NCI-H146 treated with DMSO at 0.1 percent for 48 hours (cell line): Measurements from ENCODE around the gene CSRNP3.
"Not testable (repeated sequence)": the region's sequence is repeated elsewhere in the genome, so short reads cannot be mapped to it uniquely, and the experiment has no call there.

ENCODE experiments used
- DNase-seq: peaks from one replicate; lab custom pipeline; 2025; ENCODE audit not compliant: unreplicated experiment; lab: John Stamatoyannopoulos, UW

Gene CSRNP3

DNA sequence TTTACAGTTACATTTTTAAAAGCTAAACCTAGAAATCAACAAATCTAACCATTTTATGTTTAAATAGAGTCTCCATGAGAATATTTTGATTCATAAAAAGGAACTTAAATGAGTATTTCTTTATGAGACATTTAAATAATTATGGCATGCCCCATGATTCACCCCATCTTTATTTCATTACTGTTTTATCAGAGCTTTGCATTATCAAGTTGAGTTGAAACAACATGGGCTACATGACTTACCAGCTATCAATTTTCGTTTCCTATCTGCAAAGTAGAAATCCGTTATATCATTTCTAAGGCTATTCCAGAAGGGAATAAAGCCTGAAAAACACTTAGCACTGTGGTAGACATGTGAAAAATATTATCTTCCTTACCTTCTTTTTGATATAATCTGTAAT, 163.1 kb downstream of the CSRNP3 start:
- DNase-seq = no peak

DNA sequence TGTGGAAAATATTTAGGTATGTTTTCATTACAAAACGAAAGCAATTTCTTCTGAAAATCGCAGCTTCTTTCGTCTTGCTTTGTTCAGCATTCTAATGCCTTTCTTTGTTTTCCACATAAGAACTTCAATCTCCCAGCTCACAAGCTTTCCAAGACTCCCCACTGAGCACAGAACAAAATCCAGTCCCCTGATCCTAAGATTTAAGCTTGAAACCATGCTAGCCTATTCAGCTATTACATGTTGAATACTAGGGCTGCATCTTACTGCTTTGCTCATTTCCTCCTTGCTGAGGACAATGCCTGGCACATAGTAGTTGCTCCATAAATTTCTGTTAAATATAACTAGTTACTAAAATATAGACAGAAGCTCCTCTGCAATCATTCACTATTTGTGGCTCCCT, 163.9 kb downstream of the CSRNP3 start:
- DNase-seq = no peak

GRCh38 chr2:165634282-165634681, 164.8 kb downstream of the CSRNP3 start:
- no peak for DNase-seq

GRCh38 chr2:165634855-165635254, 165.4 kb downstream of the CSRNP3 start:
- peak; percentile 53 for DNase-seq

GRCh38 chr2:165635532-165635931, 166.0 kb downstream of the CSRNP3 start:
- no peak for DNase-seq

GRCh38 chr2:165636959-165637358, 167.5 kb downstream of the CSRNP3 start:
- DNase-seq = no peak

DNA sequence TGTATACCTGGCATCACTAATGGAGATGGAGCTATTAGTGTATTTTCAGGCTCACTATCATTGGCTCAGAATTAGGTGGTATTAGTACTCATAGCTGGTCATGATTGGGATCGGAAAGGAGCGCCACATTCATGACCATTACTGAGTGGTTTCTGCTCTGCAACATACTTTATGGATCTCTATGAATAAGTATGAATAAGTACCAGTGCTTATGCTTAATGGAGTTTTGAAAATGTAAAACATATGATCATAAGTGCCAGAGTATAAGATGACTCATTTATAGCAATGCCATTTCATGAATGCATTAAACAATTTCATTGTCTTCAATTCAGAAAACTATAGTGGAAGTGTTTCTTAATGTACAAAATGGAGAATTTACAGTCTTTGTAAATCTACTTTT, 167.9 kb downstream of the CSRNP3 start:
- DNase-seq = no peak

GRCh38 chr2:165639504-165639903, 170.0 kb downstream of the CSRNP3 start:
- DNase-seq = no peak

DNA sequence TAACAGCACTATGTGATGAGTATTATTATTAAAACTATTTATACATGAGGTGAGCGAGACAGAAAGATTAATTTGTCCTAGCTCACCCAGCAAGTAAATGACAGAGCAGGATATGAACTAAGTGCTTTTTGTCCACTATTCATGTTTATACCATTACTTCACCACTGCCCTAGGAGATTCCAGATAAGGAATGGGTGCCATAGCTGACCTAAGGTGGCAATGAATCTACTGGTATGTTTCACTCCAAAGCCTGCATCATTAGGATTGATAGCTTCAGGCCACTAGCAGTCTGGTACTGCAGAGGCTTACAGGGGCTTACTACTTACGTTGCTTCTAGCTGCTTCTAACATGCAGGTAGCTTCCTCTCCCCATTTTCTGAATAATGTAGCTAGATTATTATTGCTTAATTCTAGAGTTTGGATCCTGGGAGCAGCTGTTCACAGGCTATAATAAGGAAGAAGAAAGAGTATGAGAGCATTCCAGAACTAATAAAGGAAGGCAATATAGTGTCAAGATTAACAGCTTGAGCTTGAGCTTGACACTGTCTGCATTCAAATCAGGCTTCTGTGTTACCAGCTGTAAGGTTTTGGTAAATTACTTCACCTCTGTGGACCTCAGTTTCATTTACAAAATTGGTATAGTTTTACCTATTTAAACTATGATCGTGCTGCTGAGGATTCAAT, 170.9 kb downstream of the CSRNP3 start:
- no peak for DNase-seq

GRCh38 chr2:165645930-165646831, 176.7 kb downstream of the CSRNP3 start:
- no peak for DNase-seq

DNA sequence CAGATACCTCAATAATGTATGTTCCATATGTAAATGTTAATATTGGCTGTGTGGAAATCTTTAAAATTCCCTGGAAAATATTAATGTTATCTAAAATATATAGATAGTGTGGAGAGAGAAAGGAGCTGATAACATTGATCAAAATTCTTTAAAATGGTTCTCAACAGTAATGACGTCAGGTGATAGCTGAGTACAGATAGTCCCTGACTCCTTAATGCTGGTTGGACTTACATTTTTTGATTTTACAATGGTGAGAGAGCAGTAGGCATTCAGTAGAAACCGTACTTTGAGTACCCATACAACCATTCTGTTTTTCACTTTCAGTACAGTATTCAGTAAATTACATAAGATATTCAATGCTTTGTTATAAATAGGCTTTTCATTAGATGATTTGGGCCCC, 177.9 kb downstream of the CSRNP3 start:
- DNase-seq = no peak

- no peak for DNase-seq
These were observed 179.3 kb downstream of the CSRNP3 start for GRCh38 chr2:165648801-165649200.

- no peak for DNase-seq
These were observed 181.7 kb downstream of the CSRNP3 start for GRCh38 chr2:165651233-165651632.

- DNase-seq = no peak
These were observed 186.2 kb downstream of the CSRNP3 start for GRCh38 chr2:165655661-165656060.

- DNase-seq = no peak
These were observed 190.9 kb downstream of the CSRNP3 start for GRCh38 chr2:165660361-165660760.

- no peak for DNase-seq
These were observed 193.2 kb downstream of the CSRNP3 start for GRCh38 chr2:165662720-165663119.

DNA sequence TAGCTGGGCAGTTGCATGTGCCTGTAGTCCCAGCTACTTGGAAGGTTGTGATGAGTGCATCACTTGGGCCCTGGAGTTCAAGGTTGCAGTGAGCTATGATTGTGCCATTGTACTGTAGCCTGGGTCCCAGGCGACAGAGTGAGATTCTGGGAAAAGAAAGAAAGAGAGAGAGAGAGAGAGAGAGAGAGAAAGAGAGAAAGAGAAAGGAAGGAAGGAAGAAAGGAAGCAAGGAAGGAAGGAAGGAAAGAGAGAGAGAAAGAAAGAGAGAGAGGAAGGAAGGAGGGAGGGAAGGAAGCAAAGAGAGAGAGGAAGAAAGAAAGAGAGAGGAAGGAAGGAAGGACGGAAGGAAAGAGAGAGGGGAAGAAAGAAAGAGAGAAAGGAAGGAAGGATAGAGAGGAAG, 196.1 kb downstream of the CSRNP3 start:
- DNase-seq = no peak

- DNase-seq = not testable (repeated sequence)
These were observed 196.6 kb downstream of the CSRNP3 start for GRCh38 chr2:165666073-165666472.

GRCh38 chr2:165666605-165667004, 197.1 kb downstream of the CSRNP3 start:
- DNase-seq = no peak

DNA sequence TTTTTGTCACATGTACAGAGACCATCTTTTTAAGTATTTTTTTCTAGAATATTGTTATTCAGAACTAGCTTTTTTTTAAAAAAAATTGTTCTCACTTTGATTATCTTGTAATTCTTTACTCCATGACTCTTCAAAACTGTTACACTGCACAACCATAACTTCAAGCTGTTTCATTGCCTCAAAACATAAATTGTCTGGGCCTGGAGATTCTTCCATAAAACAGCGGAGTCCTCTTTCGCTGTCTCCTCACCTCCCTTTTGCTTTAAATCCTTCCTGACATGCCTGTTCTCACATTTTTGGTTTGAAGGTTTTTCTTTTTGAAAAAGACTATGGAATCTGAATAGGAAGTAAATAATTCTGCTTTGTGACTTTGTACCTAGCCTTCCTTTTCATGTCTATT, 197.9 kb downstream of the CSRNP3 start:
- DNase-seq = no peak

DNA sequence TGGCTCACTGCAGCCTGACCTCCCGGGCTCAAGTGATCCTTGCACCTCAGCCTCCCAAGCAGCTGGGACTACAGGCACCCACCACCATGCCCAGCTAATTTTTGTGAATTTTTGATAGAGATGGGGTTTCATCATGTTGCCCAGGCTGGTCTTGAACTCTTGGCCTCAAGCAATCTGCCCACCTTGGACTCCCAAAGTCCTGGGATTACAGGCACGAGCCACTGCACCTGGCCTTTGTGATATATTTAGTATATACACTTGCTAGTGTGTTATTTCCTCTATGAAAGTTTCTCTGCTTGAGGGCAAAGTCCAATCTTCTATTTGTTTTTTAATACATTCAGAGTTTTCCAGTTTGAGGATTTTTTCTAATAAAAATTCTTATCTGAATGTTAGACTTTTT, 205.3 kb downstream of the CSRNP3 start:
- DNase-seq = no peak

GRCh38 chr2:165675551-165675968, 206.1 kb downstream of the CSRNP3 start:
- peak; percentile 15 for DNase-seq
